ENCODE data around the gene CADPS2.

Gene CADPS2

DNA sequence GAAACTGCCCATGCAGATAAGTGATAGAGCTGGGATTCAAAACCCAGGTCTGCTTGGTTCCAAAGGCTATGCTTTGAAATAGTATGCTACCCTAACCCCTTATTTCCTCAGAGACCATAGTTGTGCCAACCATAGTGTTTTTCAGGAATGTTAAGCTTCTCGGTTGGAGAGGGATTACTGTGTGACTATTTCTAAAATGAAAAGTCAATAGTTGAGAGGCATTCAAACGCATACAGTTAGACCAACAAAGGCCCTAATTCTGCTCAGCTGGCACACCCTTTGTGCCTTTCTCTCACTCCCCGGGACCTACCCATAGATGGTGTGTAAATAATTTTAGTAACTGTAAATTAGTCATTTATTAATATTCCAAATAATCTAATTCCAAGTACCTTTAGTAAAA is 118.9 kb downstream of the CADPS2 start:
- no peak for DNase-seq

DNA sequence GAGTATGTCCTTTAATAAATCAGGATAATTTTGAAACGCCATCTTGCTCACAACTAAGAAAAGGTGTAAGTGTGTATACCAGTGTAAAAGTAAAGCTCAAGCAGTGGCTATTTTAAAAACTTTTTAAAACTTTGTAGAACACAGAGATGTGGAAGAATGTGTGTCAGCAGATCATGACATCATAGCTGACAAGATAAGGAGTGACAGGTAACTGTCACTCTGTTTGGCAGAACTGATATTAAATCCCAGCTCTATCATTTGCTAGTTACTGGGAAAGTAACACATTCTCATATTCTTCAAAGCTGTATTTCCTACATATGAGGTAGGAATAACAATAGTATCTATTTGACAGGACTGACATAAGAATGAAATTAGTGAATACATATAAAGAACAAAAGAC is 119.7 kb downstream of the CADPS2 start:
- DNase-seq = no peak

DNA sequence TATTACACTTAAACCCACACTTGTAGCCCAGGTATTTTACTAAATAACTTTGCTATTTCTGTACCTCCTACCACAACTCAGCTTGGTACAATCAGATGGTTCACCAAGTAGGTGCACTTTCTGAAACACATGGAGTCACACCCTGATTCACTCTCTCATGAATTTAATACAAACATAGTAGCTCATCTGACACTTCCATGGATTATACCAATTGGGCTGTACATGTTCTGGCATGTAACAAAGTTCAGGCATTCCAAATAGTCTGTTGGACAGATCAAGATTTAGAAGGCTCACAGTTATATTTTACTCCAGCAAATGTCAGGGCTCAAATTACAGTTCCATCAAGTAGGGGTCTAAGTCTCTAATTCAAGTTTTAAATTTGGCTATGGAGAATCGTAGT is 121.4 kb downstream of the CADPS2 start:
- DNase-seq = no peak

DNA sequence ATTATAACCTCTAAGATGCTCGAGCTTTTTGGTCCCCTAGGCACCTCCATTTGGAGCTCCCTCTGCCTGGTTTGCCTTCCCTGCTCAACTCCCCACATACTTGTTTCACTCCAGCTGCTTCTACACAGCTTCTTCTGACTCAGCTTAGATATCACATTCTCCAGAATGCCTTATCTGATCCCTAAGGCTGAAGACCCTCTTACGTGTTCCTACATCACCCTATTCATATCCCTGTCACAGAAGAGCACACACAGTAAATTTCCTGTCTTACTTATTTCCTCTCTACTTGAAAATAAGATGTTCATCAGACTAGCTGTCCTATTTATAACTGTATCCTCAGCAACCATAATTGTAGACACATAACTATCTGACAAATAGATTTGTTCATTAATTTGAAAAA is 122.2 kb downstream of the CADPS2 start:
- DNase-seq = no peak

DNA sequence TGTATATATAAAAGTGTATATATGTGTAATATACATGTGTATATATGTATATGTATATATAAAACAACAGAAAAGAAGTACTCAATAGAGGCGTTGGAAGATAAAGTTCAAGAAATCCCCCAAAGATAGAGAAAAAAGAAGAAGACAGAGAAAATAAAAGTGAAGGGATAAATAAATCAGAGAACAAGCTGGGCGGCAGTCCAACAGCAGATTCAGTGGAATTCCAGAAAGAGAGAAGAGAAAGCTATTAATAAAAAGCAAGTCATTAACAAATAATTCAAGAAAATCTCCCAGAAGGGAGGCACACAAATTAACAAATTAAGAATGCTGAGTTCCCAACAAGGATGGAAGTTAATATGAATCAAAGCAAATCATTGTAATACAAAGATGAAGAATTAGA is 124.2 kb downstream of the CADPS2 start:
- DNase-seq = no peak

DNA sequence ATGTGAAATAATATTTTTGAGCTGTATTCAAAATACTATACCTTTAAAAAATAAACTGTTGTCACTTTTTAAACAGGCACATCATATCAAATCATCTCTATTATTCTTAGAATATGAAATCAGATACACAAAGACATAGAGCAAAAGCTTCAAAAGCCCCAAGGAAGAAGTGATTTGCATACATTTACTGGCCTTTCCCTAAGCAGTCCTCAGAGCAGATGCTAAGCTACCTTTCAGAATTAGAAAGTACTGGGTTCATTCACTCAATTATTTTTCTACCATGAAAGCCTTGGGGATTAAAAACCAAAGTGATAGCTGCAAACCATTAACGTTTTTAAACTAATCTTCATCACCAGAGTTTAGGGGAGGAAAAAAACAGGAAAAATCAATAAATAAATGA is 127.8 kb downstream of the CADPS2 start:
- no peak for DNase-seq

DNA sequence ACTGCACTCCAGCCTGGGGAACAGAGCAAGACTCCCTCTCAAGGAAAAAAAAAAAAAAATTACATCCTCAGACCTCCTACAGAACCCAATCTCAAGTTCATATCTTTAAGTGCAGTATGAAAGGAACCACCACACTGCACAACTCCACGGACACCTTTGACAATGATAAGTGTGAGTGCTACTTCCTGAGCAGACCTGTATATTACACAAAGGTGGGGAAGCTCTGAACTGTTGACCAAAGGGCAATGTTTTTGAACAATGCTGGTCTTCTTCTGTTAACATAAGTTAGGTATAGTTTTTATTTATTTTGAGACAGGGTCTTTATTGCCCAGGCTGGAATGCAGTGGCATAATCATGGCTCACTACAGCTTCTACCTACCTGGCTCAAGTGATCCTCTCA is 129.4 kb downstream of the CADPS2 start:
- DNase-seq = no peak

DNA sequence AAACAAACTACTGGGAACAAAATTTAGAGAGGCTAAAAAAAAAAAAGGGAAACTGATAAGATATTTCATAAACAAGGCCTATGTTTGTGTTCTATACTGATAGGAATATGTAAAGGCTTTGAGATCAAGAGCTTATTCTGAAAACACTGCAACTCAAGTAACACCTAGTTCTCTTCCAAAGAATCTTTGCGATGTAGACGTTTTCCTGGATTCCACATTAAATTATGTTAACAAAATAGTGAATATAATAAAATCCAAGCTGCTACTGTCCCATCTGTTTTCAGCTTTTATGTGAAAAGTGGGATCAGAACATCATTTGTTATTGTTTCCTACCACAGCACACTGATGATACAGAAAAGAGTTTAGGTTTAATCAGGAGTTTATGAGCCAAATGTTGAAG is 130.6 kb downstream of the CADPS2 start:
- no peak for DNase-seq

DNA sequence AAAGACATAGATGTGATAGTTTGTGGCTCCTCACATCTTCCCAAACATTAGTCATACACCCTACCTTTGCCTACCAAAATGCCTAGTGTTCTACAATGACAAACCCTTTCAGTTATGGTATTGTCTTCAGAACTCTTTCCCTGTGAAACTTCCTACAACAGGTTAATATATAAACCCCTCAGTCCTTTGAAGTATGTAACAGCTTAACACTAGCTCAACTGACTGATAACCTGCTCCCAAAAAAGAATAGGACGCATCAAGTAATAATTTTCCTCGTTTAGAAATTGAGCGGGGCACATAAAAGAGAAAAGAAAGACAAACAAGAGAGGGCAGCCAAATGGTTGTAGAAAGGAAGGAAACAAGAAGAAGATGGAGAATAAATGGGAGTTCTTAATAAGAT is 133.7 kb downstream of the CADPS2 start:
- DNase-seq = no peak

DNA sequence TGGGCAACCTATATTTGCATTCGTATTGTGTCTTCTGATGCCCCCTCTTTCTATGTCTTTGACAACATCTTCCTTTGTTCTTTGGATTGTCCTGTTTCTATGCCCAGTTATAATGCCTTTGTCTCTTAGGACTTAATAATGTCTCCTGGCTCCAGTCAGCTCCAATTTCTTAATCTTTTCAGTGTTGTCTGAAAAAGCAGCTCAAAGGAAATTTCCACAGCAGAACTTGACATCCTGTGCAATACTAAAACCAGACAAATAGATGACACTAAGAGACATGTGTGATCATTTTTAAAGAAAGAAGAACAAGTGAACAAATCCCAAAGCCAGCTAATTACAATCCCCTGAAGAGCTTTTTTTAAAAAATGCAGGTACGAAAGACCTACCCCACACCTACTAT is 135.9 kb downstream of the CADPS2 start:
- no peak for DNase-seq

DNA sequence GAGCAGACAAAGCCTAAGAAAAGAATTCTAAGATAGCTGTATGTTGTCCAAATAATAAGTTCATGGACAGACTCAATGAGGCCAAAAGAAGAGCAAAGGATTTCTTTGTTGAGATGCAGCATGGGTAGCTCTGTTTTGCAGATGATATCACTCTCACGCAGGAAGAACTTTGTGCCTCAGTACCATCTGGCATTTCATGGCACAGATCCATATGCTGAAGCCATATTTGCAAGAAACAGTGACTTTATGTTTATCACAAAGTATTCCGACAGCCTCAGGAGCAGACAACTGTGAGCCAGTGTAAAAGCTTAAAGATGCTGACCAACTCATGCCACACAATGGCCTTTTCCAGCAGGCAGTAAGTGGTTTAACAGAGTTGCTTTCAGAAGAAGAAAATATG is 138.1 kb downstream of the CADPS2 start:
- DNase-seq = no peak

DNA sequence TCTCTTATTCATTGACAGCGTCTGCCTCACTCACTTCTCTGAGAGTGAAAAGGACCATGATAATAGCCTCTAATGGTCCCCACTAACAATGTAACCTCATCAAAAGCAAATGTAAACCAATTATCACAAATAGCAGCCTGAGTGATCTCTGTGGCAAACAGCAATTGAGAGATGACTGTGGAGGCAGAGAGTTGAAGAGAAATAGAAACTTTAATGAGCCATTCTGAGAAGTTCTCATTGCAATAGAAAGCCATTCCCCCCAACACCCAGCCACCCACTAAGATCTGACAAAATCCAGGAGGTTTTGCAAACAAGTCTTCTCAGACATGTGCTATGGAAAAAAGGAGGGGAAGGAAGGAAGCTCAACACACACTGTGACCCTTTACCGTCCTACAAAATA is 139.3 kb downstream of the CADPS2 start:
- DNase-seq = no peak

DNA sequence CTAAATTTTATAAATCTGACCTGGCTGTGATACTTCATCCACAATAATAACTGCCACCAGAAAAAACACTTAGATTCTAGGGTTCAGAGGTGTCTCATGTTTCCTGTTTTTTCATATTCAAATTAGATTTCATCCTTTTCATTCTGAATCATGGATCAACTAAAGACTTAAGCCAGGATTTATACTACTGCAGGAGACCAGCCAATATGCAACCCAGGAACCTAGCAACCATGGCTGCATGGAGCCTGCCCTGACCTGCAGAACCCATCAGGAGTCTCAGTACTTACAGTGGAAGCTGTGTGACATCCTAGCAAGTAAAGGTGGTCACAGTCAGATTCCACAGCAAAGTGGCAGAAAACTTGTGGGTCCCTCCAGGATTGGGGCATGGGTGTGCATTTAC is 143.0 kb downstream of the CADPS2 start:
- DNase-seq = no peak

DNA sequence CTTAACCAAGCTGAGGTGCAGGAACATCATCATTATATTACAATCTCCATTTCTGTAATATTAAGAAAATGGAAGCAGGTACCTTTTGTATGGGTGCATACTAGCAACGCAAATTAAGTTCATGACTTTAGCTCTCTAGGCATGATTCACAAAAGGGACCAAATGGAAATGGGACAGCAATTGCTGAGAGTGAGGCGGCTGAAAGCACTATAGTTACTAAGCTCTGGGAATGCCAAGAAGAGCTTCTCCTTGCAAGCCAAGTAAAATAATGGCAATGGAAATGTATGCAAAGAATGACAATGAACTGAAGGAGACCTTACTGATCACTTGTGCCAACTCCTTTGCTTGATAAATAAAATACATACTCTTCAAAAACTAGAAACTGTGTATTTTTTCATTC is 147.3 kb downstream of the CADPS2 start:
- no peak for DNase-seq

DNA sequence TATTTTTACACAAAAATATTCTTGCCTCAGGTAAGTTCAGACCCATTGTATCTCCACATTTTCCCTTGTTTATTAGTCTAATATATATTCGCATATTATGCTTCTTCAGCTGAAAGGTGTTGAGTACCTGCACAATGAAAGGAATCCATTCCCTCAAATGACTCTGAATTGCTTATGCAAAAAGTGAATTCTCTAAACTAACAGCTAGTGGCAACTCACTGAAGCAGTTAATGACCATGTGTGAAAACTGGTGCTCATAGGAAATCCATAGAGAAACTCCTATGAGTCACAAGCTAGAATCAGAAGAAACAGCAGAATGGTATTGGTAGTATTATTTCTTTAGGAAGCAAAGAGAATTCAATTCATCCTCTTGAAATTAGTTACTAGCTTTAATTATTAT is 150.1 kb downstream of the CADPS2 start:
- DNase-seq = no peak

DNA sequence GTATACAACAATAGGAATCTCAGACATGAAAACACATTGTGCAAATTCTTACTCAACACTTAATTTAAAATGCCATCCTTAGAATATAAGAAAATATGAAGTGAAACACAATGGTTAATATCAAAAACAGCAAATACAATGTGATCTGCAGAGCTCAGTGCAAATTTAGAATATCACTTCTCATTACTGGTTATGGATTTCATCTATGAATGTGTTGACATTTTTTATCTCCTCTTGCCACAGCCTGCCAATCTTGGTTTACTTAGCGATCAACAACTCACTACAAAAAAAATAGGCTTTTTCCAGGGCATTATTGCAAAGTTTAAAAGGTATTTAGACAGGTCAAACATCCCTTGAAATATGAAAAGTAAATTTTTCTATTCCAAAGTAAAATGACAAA is 158.5 kb downstream of the CADPS2 start:
- DNase-seq = no peak

DNA sequence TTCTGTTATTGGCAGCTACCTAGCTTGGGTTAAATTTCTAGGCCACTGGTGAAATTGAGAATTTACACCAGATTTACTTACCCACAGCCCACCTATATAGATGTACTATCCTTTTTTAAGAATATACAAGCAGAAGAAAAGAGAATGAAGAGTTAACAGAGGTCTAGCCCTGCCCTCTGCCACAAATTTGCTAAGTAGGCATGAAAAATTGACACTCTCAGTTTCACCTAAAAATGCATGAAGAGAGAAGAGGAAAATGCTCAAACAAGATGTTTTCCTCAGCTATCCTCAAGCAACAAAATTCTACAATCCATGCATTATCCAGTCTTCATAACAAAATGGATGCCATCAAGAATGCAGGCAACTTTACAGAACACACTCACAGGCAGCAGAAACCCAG is 158.9 kb downstream of the CADPS2 start:
- no peak for DNase-seq

DNA sequence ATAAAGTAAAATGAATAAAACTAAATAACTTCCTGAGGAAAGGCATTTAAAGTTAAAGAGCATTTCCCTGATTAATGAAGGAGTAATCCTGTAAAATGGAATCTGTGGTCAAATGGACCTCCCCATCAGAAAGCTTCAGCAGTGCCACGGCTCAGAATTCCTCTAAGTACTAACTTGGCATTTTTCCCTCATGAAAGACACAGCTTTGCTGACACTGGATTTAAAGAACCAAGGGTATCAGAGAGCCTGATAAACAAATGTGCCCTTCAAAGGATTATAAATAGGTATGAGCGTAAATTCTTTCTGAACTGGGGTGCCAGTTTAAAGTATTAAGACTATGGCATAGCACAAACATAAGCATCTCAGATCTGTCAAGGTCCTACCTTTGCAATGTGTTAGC is 159.4 kb downstream of the CADPS2 start:
- DNase-seq = no peak

DNA sequence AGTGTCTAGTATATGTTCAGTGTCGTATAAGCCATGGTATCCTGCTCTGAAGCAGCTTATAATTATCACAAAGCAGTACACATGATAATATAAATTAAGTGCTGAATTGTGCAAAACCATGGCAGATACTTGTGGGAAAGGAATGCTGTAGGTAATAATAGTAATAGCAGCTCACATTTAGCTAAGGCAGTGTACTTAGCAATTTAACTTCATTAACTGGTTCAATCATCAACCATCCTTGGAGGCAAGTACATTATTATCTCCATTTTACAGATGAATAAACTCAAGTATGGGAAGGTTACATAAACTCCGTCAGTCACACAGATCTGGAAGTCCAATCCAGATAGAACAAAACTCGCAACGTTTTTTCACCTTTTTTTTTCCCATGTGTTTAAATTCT is 161.9 kb downstream of the CADPS2 start:
- no peak for DNase-seq

DNA sequence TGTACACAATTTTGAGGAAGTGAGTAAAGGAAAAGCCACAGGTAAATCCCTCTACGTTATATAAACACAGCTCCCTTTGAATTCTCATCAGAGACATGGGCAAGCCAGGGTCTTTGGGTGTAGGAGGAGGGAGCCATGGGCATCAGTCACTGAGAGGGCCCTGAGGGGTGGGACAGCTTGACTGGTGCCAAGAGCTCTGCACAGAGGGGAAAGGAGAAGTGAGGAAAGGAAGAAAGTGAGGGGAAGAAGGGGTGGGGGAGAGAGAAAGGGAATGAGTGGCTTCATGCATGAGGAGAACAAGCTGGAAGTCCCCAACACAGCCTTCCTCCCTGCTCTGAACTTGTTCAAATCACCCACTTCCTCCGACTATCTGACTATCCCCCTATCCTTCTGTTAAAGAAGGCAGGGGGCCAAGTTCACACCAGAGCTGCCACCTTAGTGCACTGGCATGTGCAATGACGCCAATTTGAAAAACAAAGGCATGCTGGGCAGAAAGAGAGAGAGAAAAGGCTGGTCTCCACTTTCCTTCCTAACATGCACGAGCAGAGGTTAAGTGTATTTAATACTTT is 167.2 kb downstream of the CADPS2 start:
- DNase-seq = no peak

DNA sequence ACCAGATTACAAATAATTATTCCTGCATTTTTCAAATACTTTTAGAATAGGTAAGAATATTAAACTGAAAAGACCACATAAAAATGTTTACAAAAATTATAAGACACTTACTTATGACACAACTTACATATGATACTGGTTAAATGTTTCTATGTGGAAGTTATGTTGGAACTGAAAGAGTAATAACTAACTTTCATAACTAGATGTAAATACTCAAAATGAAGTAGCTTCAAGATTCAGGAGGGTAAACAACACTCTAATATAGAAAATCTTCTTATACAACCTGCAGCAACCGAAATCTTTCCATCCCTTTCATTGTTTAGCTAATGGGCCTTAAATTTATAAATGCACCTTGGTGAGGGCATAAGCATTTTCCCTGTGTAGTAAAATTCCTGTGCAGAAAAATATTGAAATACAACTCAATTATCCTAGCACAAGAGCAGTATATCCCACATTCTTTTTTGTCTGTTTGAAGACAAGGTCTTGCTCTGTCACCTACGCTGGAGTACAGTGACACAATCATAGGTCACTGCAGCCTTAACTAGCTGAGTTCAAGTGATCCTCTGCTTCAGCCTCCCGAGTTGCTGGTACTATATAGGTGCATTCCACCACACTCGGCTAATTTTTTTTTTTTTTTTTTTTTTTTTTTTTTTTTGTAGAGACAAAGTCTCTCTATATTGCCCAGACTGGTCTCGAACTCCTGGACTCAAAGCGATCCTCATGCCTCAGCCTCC is 168.7 kb downstream of the CADPS2 start:
- DNase-seq = no peak

DNA sequence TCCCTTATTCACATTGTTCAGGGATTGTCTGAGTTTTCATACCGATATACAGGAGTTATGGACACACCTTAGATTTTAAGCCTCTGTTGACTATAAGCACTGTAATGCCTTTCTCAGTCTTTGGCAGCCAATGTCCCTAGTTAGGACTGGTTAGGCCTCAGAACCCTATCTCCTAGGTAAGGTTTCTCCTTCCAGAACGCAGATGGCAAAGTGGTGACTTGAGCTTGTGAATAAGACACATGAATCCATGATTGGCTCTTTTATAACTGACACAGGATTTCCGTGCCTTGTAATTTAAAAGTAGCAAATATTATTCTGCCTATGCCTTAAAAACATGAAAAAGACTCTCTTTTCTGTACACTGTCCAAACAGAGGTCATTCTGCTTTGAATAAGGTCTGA is 171.1 kb downstream of the CADPS2 start:
- no peak for DNase-seq

DNA sequence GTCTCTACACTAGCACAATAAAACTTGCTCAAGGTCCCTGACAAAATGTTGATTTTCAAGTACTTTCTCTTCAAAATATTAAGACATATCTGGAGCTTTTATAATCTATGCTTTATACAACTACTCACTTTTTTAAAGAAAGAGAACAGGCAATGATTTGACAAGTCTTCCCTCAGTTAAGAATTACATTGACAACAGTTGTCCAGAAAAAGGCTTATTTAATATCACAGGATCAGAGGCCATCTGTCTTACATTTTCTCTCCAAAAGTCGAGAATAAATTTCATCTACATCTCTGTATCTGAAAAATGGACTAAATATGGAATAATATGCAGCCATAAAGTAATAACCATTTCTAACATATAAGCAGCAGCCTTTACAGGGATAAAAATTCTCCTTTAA is 175.3 kb downstream of the CADPS2 start:
- DNase-seq = no peak

DNA sequence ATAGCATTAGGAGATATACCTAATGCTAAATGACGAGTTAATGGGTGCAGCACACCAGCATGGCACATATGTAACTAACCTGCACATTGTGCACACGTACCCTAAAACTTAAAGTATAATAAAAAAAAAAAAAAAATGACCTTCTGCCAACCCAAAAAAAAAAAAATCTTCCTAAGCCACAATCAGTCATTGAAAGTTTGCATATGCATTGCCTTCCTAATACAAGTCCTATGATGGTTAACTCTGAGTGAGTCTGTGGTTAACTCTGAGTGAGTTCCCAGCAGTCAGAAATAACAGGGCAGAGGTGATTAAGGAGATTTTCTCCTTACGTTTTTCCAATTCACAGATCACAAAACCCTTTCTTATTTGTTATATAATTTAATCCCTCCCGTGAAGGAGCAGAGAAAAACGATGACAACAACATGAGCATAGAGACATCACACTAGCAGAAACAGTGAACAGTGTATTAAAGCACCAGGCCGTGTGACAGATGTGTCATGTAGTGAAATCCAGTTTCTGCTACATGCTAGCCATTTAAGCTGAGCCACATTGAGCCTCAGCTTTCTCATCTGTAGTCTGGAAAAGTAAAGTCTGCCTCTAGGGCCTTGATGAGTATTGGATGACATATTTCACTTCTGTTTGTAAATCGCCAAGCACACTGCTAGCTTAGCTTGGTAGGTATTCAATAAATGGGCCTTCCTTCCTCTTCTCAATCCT is 176.2 kb downstream of the CADPS2 start:
- no peak for DNase-seq

DNA sequence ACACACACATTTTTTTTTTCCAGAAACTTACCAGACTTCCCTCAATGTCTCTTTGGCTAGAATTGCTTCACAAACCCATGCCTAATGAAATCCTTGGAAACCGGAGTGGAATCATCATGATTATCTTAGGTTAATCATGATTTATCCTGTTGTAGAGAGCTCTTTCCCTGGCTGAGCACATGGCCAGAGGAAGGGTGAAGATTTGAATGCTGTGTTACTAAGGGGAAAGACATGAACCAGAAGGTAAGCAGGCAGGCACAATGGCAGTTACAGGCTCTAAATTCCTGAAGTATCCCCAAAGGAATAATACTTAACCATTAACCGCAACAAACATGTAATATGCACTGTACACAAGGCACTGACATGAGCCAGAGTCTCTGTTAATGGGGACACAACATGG is 179.4 kb downstream of the CADPS2 start:
- no peak for DNase-seq

All from NCI-H2107 (cell line).